Measurements from ENCODE around the gene SLC8A1. TPM values are rescaled to one million over a fixed set of nuclear protein-coding genes. Genes with fewer than 3 reads are reported as not detected.

The SLC8A1 gene
- total RNA-seq, 1 experiment from 2014 or later: 1.7 TPM

DNA sequence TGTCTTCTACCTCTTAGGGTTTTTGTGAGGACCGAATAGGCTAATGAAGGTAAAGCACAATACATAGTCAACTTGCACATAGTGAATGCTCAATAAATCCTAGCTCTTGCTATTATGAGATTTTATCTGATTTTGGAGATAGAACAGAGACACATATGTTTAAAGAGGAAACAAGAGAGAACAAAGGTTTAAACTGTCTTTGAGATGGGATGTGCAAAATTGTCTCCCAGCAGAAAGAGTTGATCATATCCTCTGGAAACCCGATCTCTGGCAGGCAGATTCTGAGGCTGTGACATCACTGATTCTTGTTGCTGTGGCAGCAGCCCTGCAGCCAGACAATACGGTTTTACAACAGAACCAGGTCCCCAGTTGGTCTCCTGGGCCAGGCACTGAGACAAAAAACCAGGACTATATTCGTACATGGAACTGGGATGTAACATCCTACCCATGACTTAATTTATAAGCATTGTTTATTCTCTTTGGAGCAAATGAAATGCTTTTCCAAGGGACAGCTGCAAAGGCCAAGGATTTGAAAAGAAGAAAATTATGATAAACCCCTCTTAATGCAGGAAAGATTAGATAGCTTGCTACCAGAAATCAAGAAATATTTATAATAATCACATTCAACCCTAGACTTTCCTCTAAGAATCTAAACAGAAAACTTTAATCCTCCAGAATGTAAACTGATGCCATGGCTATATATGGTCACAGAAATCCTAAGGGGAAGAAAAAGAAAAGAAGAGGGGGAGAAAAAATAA is 80.2 kb downstream of the SLC8A1 start:
- no CpG with 5 or more reads among the region's 4 CpGs for WGBS (ENCODE audit: extremely low coverage, insufficient read length, low lambda C conversion rate)
- Histone ChIP-seq H3K56ac (ENCODE audit: insufficient read length, low read depth, low read length) (no peak overlapping the region), H2BK20ac (ENCODE audit: low read depth, low read length, poor library complexity, severe bottlenecking) (peak overlapping the region; percentile 83), H3K27ac (ENCODE audit: insufficient read length, low read depth, low read length) (no peak overlapping the region), H3K9ac (ENCODE audit: extremely low read depth, insufficient read length, low read length) (no peak overlapping the region), H3T11ph (ENCODE audit: low read length) (no peak overlapping the region), H4K91ac (ENCODE audit: insufficient read length, low read depth, low read length) (no peak overlapping the region), H2BK15ac (ENCODE audit: low read depth, low read length) (no peak overlapping the region), H2AK5ac (ENCODE audit: insufficient read length, low read length) (no peak overlapping the region), H2AFZ (ENCODE audit: low read length) (no peak overlapping the region), H3K79me1 (ENCODE audit: insufficient read depth, low read depth, low read length, poor library complexity, severe bottlenecking) (no peaks in the 10 kb centered on the region), H4K5ac (ENCODE audit: insufficient read length, low read depth, low read length) (no peak overlapping the region), H3K4ac (ENCODE audit: low read depth, low read length) (no peak overlapping the region), H4K8ac (replicated peaks; ENCODE audit: insufficient read length, low read depth, low read length) (no peak overlapping the region), H3K18ac (ENCODE audit: insufficient read length, low read depth, low read length) (no peak overlapping the region), H3K23me2 (ENCODE audit: insufficient read length, low read depth, low read length, poor library complexity, severe bottlenecking) (no peaks in the 10 kb centered on the region), H3K27me3 (ENCODE audit: insufficient read depth, low read length) (no peaks in the 10 kb centered on the region), H2BK5ac (ENCODE audit: insufficient read length, low read length) (no peak overlapping the region), H3K79me2 (ENCODE audit: insufficient read depth, low read length) (no peaks in the 10 kb centered on the region), H4K20me1 (ENCODE audit: control insufficient read depth, insufficient read depth, insufficient read length) (no peaks in the 10 kb centered on the region), H3K14ac (ENCODE audit: insufficient read depth, low read length) (no peak overlapping the region; the same call in 1 of the 2 replicates), H3K4me1 (ENCODE audit: insufficient read depth, low read length) (no peaks in the 10 kb centered on the region), H2BK120ac (ENCODE audit: low read depth, low read length, poor library complexity, severe bottlenecking) (no peak overlapping the region), H3K4me2 (ENCODE audit: insufficient read depth, insufficient read length, low read length) (no peak overlapping the region), H3K9me3 (ENCODE audit: control insufficient read depth, low read depth, low read length) (no peaks in the 10 kb centered on the region), H3K23ac (ENCODE audit: insufficient read length, low read depth, low read length) (no peak overlapping the region), H2BK12ac (ENCODE audit: insufficient read length, low read depth, low read length) (no peak overlapping the region)
- no peaks in the 10 kb centered on the region for H3K36me3 Mint-ChIP-seq (ENCODE audit: insufficient read depth in 1 of 3, low read depth in 3 of 3)
- TF ChIP-seq, protein P1, sequence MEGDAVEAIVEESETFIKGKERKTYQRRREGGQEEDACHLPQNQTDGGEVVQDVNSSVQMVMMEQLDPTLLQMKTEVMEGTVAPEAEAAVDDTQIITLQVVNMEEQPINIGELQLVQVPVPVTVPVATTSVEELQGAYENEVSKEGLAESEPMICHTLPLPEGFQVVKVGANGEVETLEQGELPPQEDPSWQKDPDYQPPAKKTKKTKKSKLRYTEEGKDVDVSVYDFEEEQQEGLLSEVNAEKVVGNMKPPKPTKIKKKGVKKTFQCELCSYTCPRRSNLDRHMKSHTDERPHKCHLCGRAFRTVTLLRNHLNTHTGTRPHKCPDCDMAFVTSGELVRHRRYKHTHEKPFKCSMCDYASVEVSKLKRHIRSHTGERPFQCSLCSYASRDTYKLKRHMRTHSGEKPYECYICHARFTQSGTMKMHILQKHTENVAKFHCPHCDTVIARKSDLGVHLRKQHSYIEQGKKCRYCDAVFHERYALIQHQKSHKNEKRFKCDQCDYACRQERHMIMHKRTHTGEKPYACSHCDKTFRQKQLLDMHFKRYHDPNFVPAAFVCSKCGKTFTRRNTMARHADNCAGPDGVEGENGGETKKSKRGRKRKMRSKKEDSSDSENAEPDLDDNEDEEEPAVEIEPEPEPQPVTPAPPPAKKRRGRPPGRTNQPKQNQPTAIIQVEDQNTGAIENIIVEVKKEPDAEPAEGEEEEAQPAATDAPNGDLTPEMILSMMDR (conservative IDR thresholded peaks at IDR 0.05): no peak
- peaks cover 16 to 18% of the 10 kb centered on the region in 2 experiments for H3K4me1 Mint-ChIP-seq
- H3K27me3 Mint-ChIP-seq (ENCODE audit: low read depth): no peaks in the 10 kb centered on the region
- no peaks in the 10 kb centered on the region for H3K9me3 Mint-ChIP-seq
- H3K27ac Mint-ChIP-seq: peak overlapping the region in 1 of 3 experiments; percentile 62; a peak in 2 of 7 replicates
- no peak overlapping the region for H3K4me3 Mint-ChIP-seq
- DNase-seq: peak; percentile 37

Measured in H9 (cell line).